OCI-LY1 (cell line): ENCODE measurements around the gene EPHA5.

Experiments
- H2AFZ ChIP-seq: fragments of 200-600 bp; sonication (generic), shearing (Covaris generic); 2 replicates; pipeline ENCODE4 v1.6.0; 2014; ENCODE audit warnings: antibody characterized with exemption, mild to moderate bottlenecking, low read length
- H3F3A ChIP-seq: fragments of 200-600 bp; sonication (generic), shearing (Covaris generic); 2 replicates; pipeline ENCODE4 v1.6.0; 2014; ENCODE audit warnings: mild to moderate bottlenecking, antibody characterized with exemption, low read length, moderate library complexity; ENCODE audit not compliant: insufficient read depth
- H3K27ac ChIP-seq: fragments of 200-600 bp; sonication (generic); 2 replicates; pipeline ENCODE4 v1.5.1; 2014; ENCODE audit warnings: low read length, mixed run types, mild to moderate bottlenecking, low read depth; ENCODE audit not compliant: poor library complexity, severe bottlenecking
- H3K27me3 ChIP-seq: fragments of 200-600 bp; sonication (generic); 2 replicates; pipeline ENCODE4 v1.6.0; 2014; ENCODE audit warnings: antibody characterized with exemption, mild to moderate bottlenecking, low read length, moderate library complexity; ENCODE audit not compliant: insufficient read depth
- H3K36me3 ChIP-seq: fragments of 200-600 bp; sonication (generic); 2 replicates; pipeline ENCODE4 v1.6.1; 2014; ENCODE audit warnings: mild to moderate bottlenecking, antibody characterized with exemption, low read length, moderate library complexity, mixed read lengths; ENCODE audit not compliant: insufficient read depth
- H3K4me1 ChIP-seq: fragments of 200-600 bp; sonication (generic); 2 replicates; pipeline ENCODE4 v1.5.1; 2014; ENCODE audit warnings: mild to moderate bottlenecking, low read length, moderate library complexity; ENCODE audit not compliant: insufficient read depth, severe bottlenecking
- H3K4me2 ChIP-seq: fragments of 200-600 bp; sonication (generic), shearing (Covaris generic); 2 replicates; pipeline ENCODE4 v1.6.1; 2014; ENCODE audit warnings: low read length
- H3K4me3 ChIP-seq: fragments of 200-600 bp; sonication (generic); 2 replicates; pipeline ENCODE4 v1.5.1; 2014; ENCODE audit warnings: low read length, low read depth, mild to moderate bottlenecking, mixed read lengths; ENCODE audit not compliant: poor library complexity, severe bottlenecking
- H3K79me2 ChIP-seq: fragments of 200-600 bp; shearing (Covaris generic); 2 replicates; pipeline ENCODE4 v1.6.1; 2016; ENCODE audit warnings: mixed run types, low read length, mixed read lengths; ENCODE audit not compliant: insufficient read depth
- H3K9ac ChIP-seq: fragments of 200-600 bp; sonication (generic), shearing (Covaris generic); 2 replicates; pipeline ENCODE4 v1.6.1; 2014; ENCODE audit warnings: mild to moderate bottlenecking, low read length, mixed read lengths
- H3K9me2 ChIP-seq: fragments of 200-600 bp; sonication (generic), shearing (Covaris generic); 2 replicates; pipeline ENCODE4 v1.6.1; 2014; ENCODE audit warnings: low read depth, mild to moderate bottlenecking, low read length, mixed read lengths
- H3K9me3 ChIP-seq: fragments of 200-600 bp; shearing (Covaris generic); 2 replicates; pipeline ENCODE4 v1.6.1; 2014; ENCODE audit warnings: low read length, mixed read lengths
- H4K20me1 ChIP-seq: fragments of 200-600 bp; sonication (generic), shearing (Covaris generic); 2 replicates; pipeline ENCODE4 v1.6.0; 2016; ENCODE audit warnings: mild to moderate bottlenecking, low read length; ENCODE audit not compliant: insufficient read depth
- EZH2 ChIP-seq: fragments of 200-600 bp; sonication (generic), shearing (Covaris generic); IDR thresholded peaks from 2 replicates; pipeline ENCODE4 v1.8.0; 2017; ENCODE audit warnings: borderline replicate concordance, mixed run types, mild to moderate bottlenecking, antibody characterized with exemption, low read length, moderate library complexity, mixed read lengths
- TF ChIP-seq, protein P1 (sequence below): fragments of 200-600 bp; sonication (generic), shearing (Covaris generic); IDR thresholded peaks from 2 replicates; pipeline ENCODE4 v1.5.1; 2017; ENCODE audit warnings: mild to moderate bottlenecking, antibody characterized with exemption, low read length, moderate library complexity, mixed read lengths

The EPHA5 gene

DNA sequence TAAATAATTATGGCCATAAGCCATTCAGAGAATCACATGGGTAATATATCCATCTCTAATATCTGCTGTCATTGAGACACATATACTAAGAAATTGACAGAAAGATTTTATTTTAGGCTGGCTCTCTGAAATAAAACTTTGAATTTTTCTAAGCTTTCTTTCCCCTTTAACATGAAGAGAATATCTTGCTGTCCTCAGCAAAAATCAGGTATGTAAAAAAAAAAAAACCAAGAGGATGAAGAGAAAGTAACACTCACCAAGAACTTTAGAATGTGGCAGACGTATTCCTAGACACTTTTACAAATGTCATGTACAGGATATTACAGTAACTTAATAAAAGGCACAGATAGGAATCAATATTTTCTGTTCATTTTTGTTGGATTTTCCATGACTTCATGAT is 65.8 kb downstream of the EPHA5 start:
- Histone ChIP-seq H2AFZ (no peak overlapping the region), H3K36me3 (no peaks in the 10 kb centered on the region), H4K20me1 (no peaks in the 10 kb centered on the region), H3K79me2 (no peaks in the 10 kb centered on the region), H3K27me3 (no peaks in the 10 kb centered on the region), H3K27ac (no peak overlapping the region), H3K4me3 (no peak overlapping the region), H3K9me3 (no peaks in the 10 kb centered on the region), H3F3A (no peaks in the 10 kb centered on the region), H3K4me1 (no peaks in the 10 kb centered on the region), H3K9me2 (no peaks in the 10 kb centered on the region), H3K4me2 (no peak overlapping the region), H3K9ac (no peak overlapping the region)
- TF ChIP-seq, protein P1, sequence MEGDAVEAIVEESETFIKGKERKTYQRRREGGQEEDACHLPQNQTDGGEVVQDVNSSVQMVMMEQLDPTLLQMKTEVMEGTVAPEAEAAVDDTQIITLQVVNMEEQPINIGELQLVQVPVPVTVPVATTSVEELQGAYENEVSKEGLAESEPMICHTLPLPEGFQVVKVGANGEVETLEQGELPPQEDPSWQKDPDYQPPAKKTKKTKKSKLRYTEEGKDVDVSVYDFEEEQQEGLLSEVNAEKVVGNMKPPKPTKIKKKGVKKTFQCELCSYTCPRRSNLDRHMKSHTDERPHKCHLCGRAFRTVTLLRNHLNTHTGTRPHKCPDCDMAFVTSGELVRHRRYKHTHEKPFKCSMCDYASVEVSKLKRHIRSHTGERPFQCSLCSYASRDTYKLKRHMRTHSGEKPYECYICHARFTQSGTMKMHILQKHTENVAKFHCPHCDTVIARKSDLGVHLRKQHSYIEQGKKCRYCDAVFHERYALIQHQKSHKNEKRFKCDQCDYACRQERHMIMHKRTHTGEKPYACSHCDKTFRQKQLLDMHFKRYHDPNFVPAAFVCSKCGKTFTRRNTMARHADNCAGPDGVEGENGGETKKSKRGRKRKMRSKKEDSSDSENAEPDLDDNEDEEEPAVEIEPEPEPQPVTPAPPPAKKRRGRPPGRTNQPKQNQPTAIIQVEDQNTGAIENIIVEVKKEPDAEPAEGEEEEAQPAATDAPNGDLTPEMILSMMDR = no peak
- no peak for TF ChIP-seq EZH2

DNA sequence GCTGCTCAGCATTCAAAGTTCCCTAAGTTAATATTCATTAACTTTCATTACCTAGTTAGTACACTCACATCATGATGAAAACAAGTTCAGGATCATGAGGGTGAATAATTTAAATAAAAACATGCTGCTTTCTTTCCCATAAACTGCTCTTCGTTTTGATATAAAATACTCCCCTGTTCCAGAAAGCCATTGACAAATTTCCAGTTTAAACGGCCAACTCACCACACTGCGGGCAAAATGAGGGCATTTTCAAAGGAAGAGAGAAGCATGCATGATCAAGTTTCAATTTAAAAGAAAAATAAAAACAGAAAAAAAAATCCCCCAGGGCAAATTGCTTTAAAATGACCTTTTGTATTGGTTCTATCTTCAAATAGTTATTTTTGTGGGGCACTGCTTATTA is 69.6 kb downstream of the EPHA5 start:
- TF ChIP-seq EZH2 = no peak
- TF ChIP-seq, protein P1 = no peak
- H3F3A ChIP-seq = no peaks in the 10 kb centered on the region
- no peak overlapping the region for H3K4me3 ChIP-seq
- no peaks in the 10 kb centered on the region for H3K36me3 ChIP-seq
- H3K27ac ChIP-seq = no peak overlapping the region
- no peaks in the 10 kb centered on the region for H3K4me1 ChIP-seq
- no peaks in the 10 kb centered on the region for H3K9me2 ChIP-seq
- H4K20me1 ChIP-seq = no peaks in the 10 kb centered on the region
- no peaks in the 10 kb centered on the region for H3K79me2 ChIP-seq
- no peaks in the 10 kb centered on the region for H3K27me3 ChIP-seq
- no peak overlapping the region for H2AFZ ChIP-seq
- no peak overlapping the region for H3K4me2 ChIP-seq
- H3K9ac ChIP-seq = no peak overlapping the region
- H3K9me3 ChIP-seq = no peaks in the 10 kb centered on the region

DNA sequence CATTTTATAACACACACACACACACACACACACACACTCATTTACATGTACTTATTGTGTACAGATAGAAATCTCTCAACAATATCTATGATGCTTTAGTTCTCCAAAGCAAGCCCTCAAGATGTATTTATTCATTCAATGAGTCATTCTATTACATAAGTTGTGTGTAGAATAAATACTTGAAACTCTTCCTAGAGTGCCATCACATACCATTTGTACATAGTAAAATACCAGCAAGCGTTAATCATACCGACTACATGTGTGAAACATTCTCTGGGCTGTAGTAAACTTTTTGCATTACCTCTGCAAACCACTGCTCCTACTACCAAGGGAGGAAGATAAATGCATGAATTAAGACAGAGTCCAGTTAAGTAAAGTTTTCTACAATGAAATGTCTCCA is 70.9 kb downstream of the EPHA5 start:
- Histone ChIP-seq H4K20me1 (no peaks in the 10 kb centered on the region), H3F3A (no peaks in the 10 kb centered on the region), H3K9me2 (no peaks in the 10 kb centered on the region), H3K27ac (no peak overlapping the region), H3K27me3 (no peaks in the 10 kb centered on the region), H3K4me3 (no peak overlapping the region), H3K36me3 (no peaks in the 10 kb centered on the region), H3K4me1 (no peaks in the 10 kb centered on the region), H3K9me3 (no peaks in the 10 kb centered on the region), H2AFZ (no peak overlapping the region), H3K79me2 (no peaks in the 10 kb centered on the region), H3K4me2 (no peak overlapping the region), H3K9ac (no peak overlapping the region)
- TF ChIP-seq EZH2 = no peak
- TF ChIP-seq, protein P1 = no peak
